ENCODE measurements around the gene PTPRZ1. TPM values are rescaled to one million over a fixed set of nuclear protein-coding genes. Genes with fewer than 3 reads are reported as not detected.
A peak's percentile ranks its signal among the peaks of the same experiment; 100 is the strongest.

The PTPRZ1 gene
- total and polyA plus RNA-seq, 2 of the 8 experiments (the other 6 are each of a cell fraction or from before 2014, with no cell fraction given) = 112 to 135 TPM

- Histone ChIP-seq H2BK5ac (ENCODE audit: low read depth, low read length) (no peak overlapping the region), H4K5ac (ENCODE audit: insufficient read length, low read depth, low read length) (no peak overlapping the region), H4K8ac (ENCODE audit: extremely low read depth, insufficient read depth, low read length) (no peak overlapping the region), H3K4me2 (ENCODE audit: insufficient read depth in 1 of 2, low read depth in 2 of 2, low read length in 2 of 2) (no peak overlapping the region), H4K20me1 (replicated peaks in 1 of 2; ENCODE audit: control insufficient read depth in 1 of 2, insufficient read depth in 2 of 2, low read length in 2 of 2) (peaks cover 7 to 11% of the 10 kb centered on the region in 2 experiments), H3K14ac (ENCODE audit: insufficient read length) (no peak overlapping the region), H2BK12ac (ENCODE audit: low read depth, low read length) (no peak overlapping the region), H3K79me2 (ENCODE audit: control insufficient read depth in 1 of 2, insufficient read depth in 2 of 2, low read length in 2 of 2) (peaks cover 0 to 34% of the 10 kb centered on the region in 2 experiments; a peak in 2 of 4 replicates), H3K36me3 (ENCODE audit: control insufficient read depth in 2 of 4, insufficient read depth in 4 of 4, low read length in 3 of 4) (peaks cover 13 to 96% (median 63%) of the 10 kb centered on the region in 4 experiments), H3K4me1 (replicated peaks in 1 of 4; ENCODE audit: control insufficient read depth in 3 of 4, insufficient read depth in 4 of 4, low read length in 3 of 4) (peaks cover 0 to 7% (median 4%) of the 10 kb centered on the region in 4 experiments; a peak in 4 of 7 replicates), H3K23me2 (ENCODE audit: low read depth, low read length) (no peaks in the 10 kb centered on the region), H2BK120ac (replicated peaks; ENCODE audit: low read depth, low read length) (no peak overlapping the region), H3K23ac (ENCODE audit: insufficient read length) (no peak overlapping the region), H2AK5ac (ENCODE audit: low read depth, low read length) (no peak overlapping the region), H3K9ac (replicated peaks in 1 of 4; ENCODE audit: extremely low read depth in 1 of 4, low read depth in 3 of 4, low read length in 3 of 4) (no peak overlapping the region), H3K56ac (replicated peaks; ENCODE audit: insufficient read length, low read depth, low read length) (no peak overlapping the region), H3K4me3 (ENCODE audit: extremely low read depth in 1 of 4, insufficient read depth in 2 of 4, low read depth in 3 of 4, low read length in 4 of 4) (no peak overlapping the region), H3K4ac (replicated peaks; ENCODE audit: insufficient read length, low read depth, low read length) (no peak overlapping the region), H4K91ac (replicated peaks; ENCODE audit: insufficient read length, low read length) (no peak overlapping the region), H2AFZ (ENCODE audit: low read length) (no peak overlapping the region), H3K27ac (ENCODE audit: low read depth, low read length) (no peak overlapping the region), H3K27me3 (replicated peaks in 1 of 4; ENCODE audit: control insufficient read depth in 3 of 4, extremely low read depth in 1 of 4, insufficient read depth in 3 of 4, low read length in 3 of 4) (no peaks in the 10 kb centered on the region), H3K9me3 (ENCODE audit: insufficient read depth in 2 of 2, low read depth in 1 of 2, low read length in 1 of 2) (no peaks in the 10 kb centered on the region), H2BK15ac (ENCODE audit: low read length) (no peak overlapping the region), H3K18ac (ENCODE audit: extremely low read depth, low read length) (no peak overlapping the region), H3K79me1 (ENCODE audit: low read depth, low read length) (no peaks in the 10 kb centered on the region), H2BK20ac (ENCODE audit: low read length) (no peak overlapping the region)
- TF ChIP-seq ASH2L (IDR thresholded peaks at IDR 0.05; ENCODE audit: low read length) (no peak), KDM4A (IDR thresholded peaks at IDR 0.05; ENCODE audit: low read depth, low read length, severe bottlenecking) (no peak), POLR2A (IDR thresholded peaks at IDR 0.05; ENCODE audit: control extremely low read depth in 1 of 2, low read depth in 2 of 2, low read length in 2 of 2) (peak in 1 of 2 experiments; percentile 30; a peak in 2 of 3 replicates), POLR2AphosphoS5 (IDR thresholded peaks at IDR 0.05; ENCODE audit: low read depth, low read length) (peak; percentile 28), BCL11A (IDR thresholded peaks at IDR 0.05; ENCODE audit: low read depth in 2 of 2, low read length in 2 of 2) (no peak), TBP (IDR thresholded peaks at IDR 0.05; ENCODE audit: low read depth, low read length) (no peak)
- DNase-seq (ENCODE audit: low read depth in 1 of 2, low spot score in 2 of 2) (no peak), FAIRE-seq (no peak)
- 94% methylated on average over 1 of the region's 1 CpG; no CpG with 5 or more reads in 1 of the 2 experiments for WGBS, 2 experiments (ENCODE audit: extremely low coverage in 1 of 2, insufficient coverage in 1 of 2, insufficient read length in 1 of 2, insufficient replicate concordance in 2 of 2, low coverage in 1 of 2, low lambda C conversion rate in 2 of 2, missing lambda C conversion rate in 1 of 2)
- CTCF ChIA-PET (ENCODE audit: partially characterized antibody) = interaction anchor here (1.6 to 3.7 kb wide), 3 partner anchors 12 to 23 kb away, joined by 6 to 44 read pairs (median 15); no protein-coding TSS in a partner anchor
- POLR2A ChIA-PET (ENCODE audit: partially characterized antibody) = interaction anchor here (1.2 to 1.7 kb wide), 2 partner anchors 9 to 12 kb away, joined by 3 to 6 read pairs; no protein-coding TSS in a partner anchor
These were observed 221.6 kb downstream of the PTPRZ1 start for GRCh38 chr7:122094549-122094948.

Measured in H1 (cell line).